ENCODE measurements around the gene C16orf95. TPM values are rescaled to one million over a fixed set of nuclear protein-coding genes. Genes with fewer than 3 reads are reported as not detected.

Gene C16orf95
- total and polyA plus RNA-seq, 7 donors = 0.36 to 6.6 (median 2.2) TPM; not detected in 1

DNA sequence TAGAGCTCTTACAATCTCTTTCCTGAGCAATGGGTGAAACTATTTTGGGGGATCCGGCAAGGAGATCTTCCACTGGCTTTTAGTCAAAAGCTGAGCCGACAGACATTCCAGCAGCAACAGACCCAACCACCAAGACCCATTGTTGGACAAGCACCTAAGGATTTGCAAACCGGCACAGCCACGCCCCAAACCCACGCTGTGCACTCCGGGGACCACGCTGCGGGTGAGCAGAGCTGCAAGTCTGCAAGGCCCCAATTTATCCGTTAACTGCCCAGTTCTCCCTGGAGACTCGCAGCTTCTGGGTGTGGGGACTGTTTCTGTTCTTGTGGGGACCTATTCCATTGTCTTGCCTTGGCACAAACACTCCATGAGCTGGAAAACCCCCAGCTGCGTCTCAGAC is 45.9 kb downstream of the C16orf95 start:
- WGBS, 2 donors = 77 to 92% methylated on average over 11 of the region's 11 CpGs
- H3K36me3 ChIP-seq = no peaks in the 10 kb centered on the region
- no peaks in the 10 kb centered on the region for H3K4me1 ChIP-seq
- peaks cover 0 to 13% (median 0%) of the 10 kb centered on the region in 3 donors for H3K27me3 ChIP-seq
- peak; percentile 20 for DNase-seq
- TF ChIP-seq POLR2A (IDR thresholded peaks at IDR 0.05) = no peak
- TF ChIP-seq, protein P1, sequence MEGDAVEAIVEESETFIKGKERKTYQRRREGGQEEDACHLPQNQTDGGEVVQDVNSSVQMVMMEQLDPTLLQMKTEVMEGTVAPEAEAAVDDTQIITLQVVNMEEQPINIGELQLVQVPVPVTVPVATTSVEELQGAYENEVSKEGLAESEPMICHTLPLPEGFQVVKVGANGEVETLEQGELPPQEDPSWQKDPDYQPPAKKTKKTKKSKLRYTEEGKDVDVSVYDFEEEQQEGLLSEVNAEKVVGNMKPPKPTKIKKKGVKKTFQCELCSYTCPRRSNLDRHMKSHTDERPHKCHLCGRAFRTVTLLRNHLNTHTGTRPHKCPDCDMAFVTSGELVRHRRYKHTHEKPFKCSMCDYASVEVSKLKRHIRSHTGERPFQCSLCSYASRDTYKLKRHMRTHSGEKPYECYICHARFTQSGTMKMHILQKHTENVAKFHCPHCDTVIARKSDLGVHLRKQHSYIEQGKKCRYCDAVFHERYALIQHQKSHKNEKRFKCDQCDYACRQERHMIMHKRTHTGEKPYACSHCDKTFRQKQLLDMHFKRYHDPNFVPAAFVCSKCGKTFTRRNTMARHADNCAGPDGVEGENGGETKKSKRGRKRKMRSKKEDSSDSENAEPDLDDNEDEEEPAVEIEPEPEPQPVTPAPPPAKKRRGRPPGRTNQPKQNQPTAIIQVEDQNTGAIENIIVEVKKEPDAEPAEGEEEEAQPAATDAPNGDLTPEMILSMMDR (IDR thresholded peaks at IDR 0.05) = no peak
- no peak for TF ChIP-seq EP300 (IDR thresholded peaks at IDR 0.05)
- no peak for TF ChIP-seq POLR2AphosphoS5 (IDR thresholded peaks at IDR 0.05)
- H3K9me3 ChIP-seq = peaks cover 0 to 3% (median 0%) of the 10 kb centered on the region in 4 donors
- no peak overlapping the region for H3K4me3 ChIP-seq
- no peak overlapping the region for H3K27ac ChIP-seq
- intact Hi-C loops (cut with DNase I) = loop anchor here (10.0 kb wide), 1 partner anchor 206 kb away; no protein-coding TSS in a partner anchor

GRCh38 chr16:87267566-87267965 is 49.6 kb downstream of the C16orf95 start:
- Histone ChIP-seq H3K4me1 (no peaks in the 10 kb centered on the region), H3K9me3 (peaks cover 0 to 3% (median 0%) of the 10 kb centered on the region in 4 donors), H3K4me3 (no peak overlapping the region), H3K27ac (no peak overlapping the region), H3K36me3 (no peaks in the 10 kb centered on the region), H3K27me3 (no peaks in the 10 kb centered on the region)
- intact Hi-C loops (cut with DNase I) = no loop called here
- 85 to 91% methylated on average over 8 of the region's 8 CpGs for WGBS, 2 donors
- no peak for TF ChIP-seq POLR2A (IDR thresholded peaks at IDR 0.05)
- TF ChIP-seq, protein P1 (IDR thresholded peaks at IDR 0.05) = no peak
- DNase-seq = peak; percentile 9

- Histone ChIP-seq H3K4me1 (no peaks in the 10 kb centered on the region), H3K36me3 (no peaks in the 10 kb centered on the region)
- intact Hi-C loops (cut with DNase I) = no loop called here
Measured at GRCh38 chr16:87266846-87267245, 50.3 kb downstream of the C16orf95 start.

GRCh38 chr16:87265261-87265660 is 51.9 kb downstream of the C16orf95 start:
- no peak overlapping the region for H3K4me3 ChIP-seq
- no peaks in the 10 kb centered on the region for H3K27me3 ChIP-seq
- TF ChIP-seq, protein P1 (IDR thresholded peaks at IDR 0.05) = no peak
- TF ChIP-seq POLR2AphosphoS5 (IDR thresholded peaks at IDR 0.05) (no peak), EP300 (IDR thresholded peaks at IDR 0.05) (no peak), POLR2A (IDR thresholded peaks at IDR 0.05) (no peak)
- H3K36me3 ChIP-seq = no peaks in the 10 kb centered on the region
- no peak overlapping the region for H3K27ac ChIP-seq
- 98 to 99% methylated on average over 4 of the region's 4 CpGs for WGBS, 2 donors
- peaks cover 0 to 3% (median 0%) of the 10 kb centered on the region in 4 donors for H3K9me3 ChIP-seq
- intact Hi-C loops (cut with DNase I) = no loop called here
- no peak for DNase-seq
- H3K4me1 ChIP-seq = no peaks in the 10 kb centered on the region

More at GRCh38 chr16:87266846-87267245, 50.3 kb downstream of the C16orf95 start:
- TF ChIP-seq, protein P1 (IDR thresholded peaks at IDR 0.05) = no peak
- no peak for TF ChIP-seq POLR2A (IDR thresholded peaks at IDR 0.05)
- TF ChIP-seq POLR2AphosphoS5 (IDR thresholded peaks at IDR 0.05) = no peak
- TF ChIP-seq EP300 (IDR thresholded peaks at IDR 0.05) = no peak
- Histone ChIP-seq H3K4me3 (no peak overlapping the region), H3K27me3 (no peaks in the 10 kb centered on the region), H3K27ac (no peak overlapping the region), H3K9me3 (peaks cover 0 to 3% (median 0%) of the 10 kb centered on the region in 4 donors)
- 70 to 74% methylated on average over 4 of the region's 4 CpGs for WGBS, 2 donors
- DNase-seq = no peak

GRCh38 chr16:87264634-87265033 is 52.6 kb downstream of the C16orf95 start:
- intact Hi-C loops (cut with DNase I) = no loop called here
- no peak for DNase-seq
- peaks cover 0 to 3% (median 0%) of the 10 kb centered on the region in 4 donors for H3K9me3 ChIP-seq
- H3K36me3 ChIP-seq = no peaks in the 10 kb centered on the region
- TF ChIP-seq, protein P1 (IDR thresholded peaks at IDR 0.05) = no peak
- TF ChIP-seq POLR2AphosphoS5 (IDR thresholded peaks at IDR 0.05) = no peak
- no peak for TF ChIP-seq POLR2A (IDR thresholded peaks at IDR 0.05)
- TF ChIP-seq EP300 (IDR thresholded peaks at IDR 0.05) = no peak
- no peaks in the 10 kb centered on the region for H3K27me3 ChIP-seq
- no peak overlapping the region for H3K4me3 ChIP-seq
- no peaks in the 10 kb centered on the region for H3K4me1 ChIP-seq
- no peak overlapping the region for H3K27ac ChIP-seq
- 37 to 63% methylated on average over 2 of the region's 2 CpGs for WGBS, 2 donors

Data from sigmoid colon (tissue), 7 donors.